Glomerular visceral epithelial cell (primary cell): ENCODE measurements around the gene SCAMP1.
A peak's percentile ranks its signal among the peaks of the same experiment; 100 is the strongest.
"Not testable (repeated sequence)": the region's sequence is repeated elsewhere in the genome, so short reads cannot be mapped to it uniquely, and the experiment has no call there.

ENCODE experiments used
- DNase-seq: peaks from one replicate; pipeline ENCODE4 v3.0.0-alpha.2; 2016; ENCODE audit errors: extremely low spot score

SCAMP1 gene

GRCh38 chr5:78360924-78361630 is 660 bp downstream of the SCAMP1 start:
- peak; percentile 65 for DNase-seq

- no peak for DNase-seq
Measured at GRCh38 chr5:78361631-78361993, 1.2 kb downstream of the SCAMP1 start.

GRCh38 chr5:78362220-78362619 is 1.8 kb downstream of the SCAMP1 start:
- DNase-seq: no peak

DNA sequence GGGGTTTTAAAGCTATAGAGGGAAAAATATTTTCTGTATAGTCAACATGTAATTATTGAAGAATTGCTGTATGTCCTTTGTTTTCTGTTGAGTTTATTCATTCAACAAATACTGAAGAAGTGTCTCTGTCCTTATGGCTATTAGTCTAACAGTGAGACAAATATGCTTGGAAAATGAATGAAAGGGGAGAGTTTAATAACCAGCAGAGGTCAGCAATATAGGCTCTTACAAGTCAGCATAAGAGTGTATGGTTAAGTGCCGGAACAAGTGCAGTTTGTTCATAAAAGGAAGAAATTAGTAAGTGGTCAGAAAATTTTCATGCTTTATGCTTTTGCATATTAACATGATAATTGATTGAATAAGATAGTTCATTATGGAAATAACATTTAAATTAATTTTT is 3.6 kb downstream of the SCAMP1 start:
- no peak for DNase-seq

GRCh38 chr5:78367318-78367991 is 7.0 kb downstream of the SCAMP1 start:
- no peak for DNase-seq

DNA sequence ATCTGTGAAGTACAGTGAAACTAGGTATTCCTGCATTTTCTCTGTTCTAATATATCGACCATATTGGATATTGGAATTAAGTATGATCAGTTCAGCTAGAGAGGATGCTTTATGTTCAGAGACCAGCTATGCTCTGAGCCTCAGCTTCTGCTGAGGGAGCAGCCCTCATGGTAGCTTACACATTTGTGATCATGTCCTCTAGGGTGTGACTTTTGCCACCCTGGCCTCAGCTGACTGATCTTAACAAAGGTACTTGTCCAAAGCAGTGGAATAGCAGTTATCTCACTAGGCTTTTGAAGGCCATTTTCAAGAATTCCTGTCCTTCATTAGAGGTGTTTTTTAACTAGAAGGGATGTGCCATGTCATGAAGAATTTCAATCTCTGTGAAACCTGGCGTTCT is 9.3 kb downstream of the SCAMP1 start:
- no peak for DNase-seq

GRCh38 chr5:78373231-78373630 is 12.8 kb downstream of the SCAMP1 start:
- no peak for DNase-seq

- no peak for DNase-seq
Measured at GRCh38 chr5:78376315-78376714, 15.9 kb downstream of the SCAMP1 start.

DNA sequence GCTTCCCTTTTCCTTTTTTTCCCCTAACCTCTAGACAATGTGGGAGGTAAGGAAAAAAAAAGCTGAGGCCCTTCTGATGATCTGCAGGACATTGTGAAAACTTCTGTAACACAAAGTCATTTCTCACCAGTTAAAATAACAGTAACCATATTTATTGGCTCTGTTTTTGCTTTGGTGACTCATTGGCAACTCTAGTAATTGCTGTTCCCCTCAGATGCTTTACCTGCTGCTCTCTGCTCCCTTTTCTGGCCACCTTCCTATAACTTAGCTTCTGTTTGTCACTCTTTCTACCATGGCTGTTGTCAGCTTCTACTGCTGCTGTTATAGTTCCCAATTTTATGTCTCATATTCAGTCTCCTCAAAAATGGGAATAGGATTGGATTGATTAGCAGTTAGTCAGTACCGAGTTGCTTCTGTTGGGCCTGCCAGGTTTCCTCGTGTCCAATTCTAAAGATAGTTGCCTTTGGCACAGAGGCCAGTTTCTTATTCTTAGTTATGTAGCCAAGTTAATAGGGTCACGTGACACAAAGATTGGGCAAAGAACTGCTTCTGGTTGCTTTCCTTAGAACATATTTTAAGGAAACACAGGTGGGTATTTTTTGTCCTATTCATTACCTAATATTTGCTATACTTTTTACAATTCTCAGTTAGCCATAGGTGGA is 16.8 kb downstream of the SCAMP1 start:
- no peak for DNase-seq

DNA sequence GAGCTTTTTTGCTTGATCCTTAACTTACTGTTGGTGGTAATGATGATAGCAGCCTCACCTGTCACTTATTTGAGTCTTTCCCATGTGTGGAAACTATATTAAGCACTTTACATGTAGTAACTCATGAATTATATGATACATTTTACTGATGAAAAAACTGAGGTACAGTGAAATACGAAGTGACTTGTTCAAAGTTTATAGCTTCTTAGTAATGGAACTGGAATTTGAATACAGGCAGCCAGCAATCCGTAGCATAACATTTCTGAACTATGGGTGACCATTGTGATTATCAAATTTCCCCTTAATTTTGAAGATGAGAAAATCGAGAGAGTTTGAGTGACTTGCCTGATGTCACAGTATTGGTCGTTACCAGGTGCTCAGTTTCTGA is 17.3 kb downstream of the SCAMP1 start:
- no peak for DNase-seq

- DNase-seq: no peak
Measured at GRCh38 chr5:78387468-78388153, 27.2 kb downstream of the SCAMP1 start.

DNA sequence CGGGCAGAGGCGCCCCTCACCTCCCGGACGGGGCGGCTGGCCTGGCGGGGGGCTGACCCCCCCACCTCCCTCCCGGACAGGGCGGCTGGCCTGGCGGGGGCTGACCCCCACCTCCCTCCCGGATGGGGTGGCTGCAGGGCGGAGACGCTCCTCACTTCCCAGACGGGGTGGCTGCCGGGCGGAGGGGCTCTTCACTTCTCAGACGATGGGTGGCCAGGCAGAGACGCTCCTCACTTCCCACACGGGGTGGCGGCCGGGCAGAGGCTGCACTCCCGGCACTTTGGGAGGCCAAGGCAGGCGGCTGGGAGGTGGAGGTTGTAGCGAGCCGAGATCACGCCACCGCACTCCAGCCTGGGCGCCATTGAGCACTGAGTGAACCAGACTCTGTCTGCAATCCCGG is 30.9 kb downstream of the SCAMP1 start:
- DNase-seq: not testable (repeated sequence)

DNA sequence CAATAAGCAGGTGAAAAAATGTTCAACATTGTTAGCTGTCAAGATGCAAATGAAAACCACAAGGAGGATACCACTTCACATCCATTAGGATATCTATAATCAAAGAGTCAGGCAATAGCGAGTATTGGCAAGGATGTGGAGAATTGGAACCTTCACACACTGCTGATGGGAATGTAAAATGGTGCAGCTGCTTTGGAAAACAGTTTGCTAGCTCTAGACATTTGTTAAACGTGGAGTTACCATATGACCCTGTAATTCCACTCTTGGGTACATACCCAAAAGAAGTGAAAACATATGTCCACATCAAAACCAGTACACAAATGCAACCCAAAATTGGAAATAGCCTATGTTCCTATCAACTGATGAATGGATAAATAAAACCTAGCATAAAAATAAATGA is 37.4 kb downstream of the SCAMP1 start:
- DNase-seq: no peak

GRCh38 chr5:78399116-78399515 is 38.7 kb downstream of the SCAMP1 start:
- no peak for DNase-seq

- DNase-seq: no peak
Measured at GRCh38 chr5:78404682-78405293, 44.4 kb downstream of the SCAMP1 start.

DNA sequence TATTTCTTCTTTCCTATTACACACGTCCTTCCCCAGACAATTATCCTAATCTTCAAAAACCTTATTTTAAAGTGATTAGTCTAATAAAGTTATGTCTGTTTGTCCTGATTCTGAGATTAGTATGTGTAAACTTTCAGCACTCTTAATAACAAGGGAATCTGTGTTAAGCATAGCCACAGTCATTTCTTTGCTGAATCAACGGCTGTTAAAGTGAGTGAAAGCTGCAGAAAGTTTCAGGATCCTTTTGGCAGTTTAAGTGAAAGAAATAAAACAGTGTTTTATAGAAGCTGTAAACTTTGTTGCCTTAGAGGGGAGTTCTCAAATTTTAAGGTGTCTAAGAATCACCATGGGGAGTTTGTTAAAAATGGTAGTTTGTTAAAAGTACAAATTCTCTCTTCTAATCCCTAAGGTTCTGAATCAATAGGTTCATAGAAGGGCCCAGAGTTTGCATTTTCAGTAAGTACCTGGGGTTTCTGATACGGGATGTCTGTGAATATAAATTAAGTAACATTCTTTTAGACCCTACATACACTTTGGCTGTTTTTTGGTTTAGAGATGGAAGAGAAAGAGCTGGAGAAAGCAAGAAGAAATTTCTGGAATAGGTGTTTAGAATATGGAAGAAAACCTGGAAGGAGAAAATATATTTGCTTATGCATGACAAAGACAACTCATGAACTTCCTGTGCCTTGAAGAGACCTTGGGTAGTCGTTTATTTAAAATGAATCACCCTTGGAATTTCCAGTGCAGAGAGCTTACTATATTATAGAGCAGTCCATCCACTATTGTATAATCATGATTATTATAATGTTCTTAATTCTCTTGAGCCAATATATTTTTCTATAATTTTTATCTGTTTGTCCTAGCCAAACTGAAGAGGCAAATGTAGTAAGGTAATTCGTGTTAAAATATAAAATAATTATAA is 45.7 kb downstream of the SCAMP1 start:
- peak; percentile 61 for DNase-seq

- DNase-seq: no peak
Measured at GRCh38 chr5:78407458-78407857, 47.0 kb downstream of the SCAMP1 start.

DNA sequence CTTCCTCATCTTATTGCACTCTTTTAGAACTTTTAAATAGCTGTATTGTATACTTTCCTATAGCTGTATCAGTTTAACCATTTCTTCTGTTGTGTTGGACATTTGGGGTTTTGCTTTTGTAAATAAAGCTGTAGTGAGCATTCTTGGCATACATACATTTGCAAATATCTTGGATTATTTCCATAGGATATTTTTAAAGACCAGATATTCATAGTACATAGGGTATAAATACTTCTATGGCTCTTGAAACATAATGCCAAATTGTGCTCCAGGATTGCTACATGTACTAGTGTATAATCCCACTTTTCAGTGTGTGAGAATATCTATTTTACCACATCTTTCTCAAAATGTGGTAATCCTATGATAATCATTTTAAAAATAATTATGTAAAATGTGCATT is 51.2 kb downstream of the SCAMP1 start:
- no peak for DNase-seq

GRCh38 chr5:78416677-78417425 is 56.4 kb downstream of the SCAMP1 start:
- DNase-seq: no peak

GRCh38 chr5:78419396-78419795 is 59.0 kb downstream of the SCAMP1 start:
- DNase-seq: no peak
